ENCODE measurements around the gene H1-8.

DNA sequence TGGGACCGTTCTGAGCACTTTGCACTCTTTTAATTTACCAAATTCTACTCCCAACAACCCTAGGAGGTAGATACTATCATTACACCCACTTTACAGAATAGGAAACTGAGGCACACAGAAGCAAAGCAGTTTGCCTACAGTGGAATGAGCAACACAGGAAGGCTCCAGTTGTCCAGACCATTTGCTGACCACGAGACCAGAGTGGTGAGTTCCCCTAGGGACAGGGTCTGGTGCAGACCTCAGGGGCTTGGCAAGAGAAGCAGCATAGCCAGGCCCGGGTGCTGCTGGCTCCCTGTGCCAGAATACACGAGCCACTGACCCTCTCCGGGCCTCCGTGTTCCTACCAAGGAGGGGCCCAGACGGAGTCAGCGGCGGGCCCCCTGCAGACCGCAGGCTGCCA is 37.0 kb downstream of the H1-8 start:
- TF ChIP-seq POLR2AphosphoS5 (IDR thresholded peaks at IDR 0.05) = no peak
- TF ChIP-seq, protein P1, sequence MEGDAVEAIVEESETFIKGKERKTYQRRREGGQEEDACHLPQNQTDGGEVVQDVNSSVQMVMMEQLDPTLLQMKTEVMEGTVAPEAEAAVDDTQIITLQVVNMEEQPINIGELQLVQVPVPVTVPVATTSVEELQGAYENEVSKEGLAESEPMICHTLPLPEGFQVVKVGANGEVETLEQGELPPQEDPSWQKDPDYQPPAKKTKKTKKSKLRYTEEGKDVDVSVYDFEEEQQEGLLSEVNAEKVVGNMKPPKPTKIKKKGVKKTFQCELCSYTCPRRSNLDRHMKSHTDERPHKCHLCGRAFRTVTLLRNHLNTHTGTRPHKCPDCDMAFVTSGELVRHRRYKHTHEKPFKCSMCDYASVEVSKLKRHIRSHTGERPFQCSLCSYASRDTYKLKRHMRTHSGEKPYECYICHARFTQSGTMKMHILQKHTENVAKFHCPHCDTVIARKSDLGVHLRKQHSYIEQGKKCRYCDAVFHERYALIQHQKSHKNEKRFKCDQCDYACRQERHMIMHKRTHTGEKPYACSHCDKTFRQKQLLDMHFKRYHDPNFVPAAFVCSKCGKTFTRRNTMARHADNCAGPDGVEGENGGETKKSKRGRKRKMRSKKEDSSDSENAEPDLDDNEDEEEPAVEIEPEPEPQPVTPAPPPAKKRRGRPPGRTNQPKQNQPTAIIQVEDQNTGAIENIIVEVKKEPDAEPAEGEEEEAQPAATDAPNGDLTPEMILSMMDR (IDR thresholded peaks at IDR 0.05) = no peak
